Measurements from ENCODE around the gene FNDC10. TPM values are rescaled to one million over a fixed set of nuclear protein-coding genes. Genes with fewer than 3 reads are reported as not detected.

The FNDC10 gene
- total and polyA plus RNA-seq, 9 of the 15 experiments (the other 6 are each of a cell fraction or from before 2014, with no cell fraction given): 0.08 to 6.3 (median 1.6) TPM

DNA sequence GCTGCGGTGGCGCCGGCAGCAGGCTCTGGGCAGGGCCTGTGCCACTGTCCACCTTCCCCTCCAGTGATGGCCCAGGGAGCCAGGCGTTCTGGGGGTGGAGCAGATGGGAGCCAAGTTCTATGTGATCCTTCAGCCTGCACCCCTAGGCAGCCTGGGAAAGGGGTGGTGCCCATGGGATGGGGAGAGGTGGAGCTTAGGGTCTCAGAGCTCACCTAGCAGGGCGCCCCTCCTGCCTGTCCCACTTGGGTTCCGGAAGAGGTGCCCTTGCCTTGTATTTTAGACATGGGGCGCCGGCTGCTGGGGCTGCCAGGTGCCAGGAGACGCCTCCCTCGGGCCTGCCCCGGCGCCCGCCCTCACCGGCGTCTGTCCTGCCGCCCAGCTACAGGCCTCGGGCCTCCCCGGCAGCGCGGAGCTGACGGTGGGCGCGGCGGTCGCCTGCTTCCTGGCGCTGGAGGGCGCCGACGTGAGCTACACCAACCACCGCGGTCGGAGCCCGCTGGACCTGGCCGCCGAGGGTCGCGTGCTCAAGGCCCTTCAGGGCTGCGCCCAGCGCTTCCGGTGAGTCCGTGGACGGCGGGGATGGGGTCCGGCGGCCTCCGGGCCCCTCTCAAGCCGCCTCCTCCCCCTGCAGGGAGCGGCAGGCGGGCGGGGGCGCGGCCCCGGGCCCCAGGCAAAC is 29.0 kb upstream of the FNDC10 start:
- Histone ChIP-seq H4K20me1 (replicated peaks; ENCODE audit: control insufficient read depth, insufficient read depth, low read length) (no peaks in the 10 kb centered on the region), H3K4me1 (replicated peaks in 1 of 2; ENCODE audit: control insufficient read depth in 2 of 2, insufficient read depth in 2 of 2, low read length in 2 of 2) (peaks cover 0 to 55% of the 10 kb centered on the region in 2 experiments; a peak in 3 of 5 replicates), H3K9me1 (ENCODE audit: control insufficient read depth, insufficient read depth, low read length) (no peaks in the 10 kb centered on the region), H3K79me2 (ENCODE audit: control insufficient read depth, insufficient read depth, low read length) (no peaks in the 10 kb centered on the region), H3K4me3 (no peak overlapping the region), H3K4me2 (ENCODE audit: insufficient read depth, low read length) (no peak overlapping the region), H3K27me3 (ENCODE audit: control insufficient read depth in 2 of 2, insufficient read depth in 2 of 2, low read length in 2 of 2) (no peaks in the 10 kb centered on the region), H3K9me3 (replicated peaks; ENCODE audit: control insufficient read depth, insufficient read depth, low read depth, low read length) (no peaks in the 10 kb centered on the region), H3K36me3 (ENCODE audit: control insufficient read depth, insufficient read depth, low read length) (no peaks in the 10 kb centered on the region), H2AFZ (ENCODE audit: low read depth, low read length) (no peak overlapping the region), H3K9ac (ENCODE audit: insufficient read depth in 1 of 2, low read depth in 2 of 2, low read length in 2 of 2) (no peak overlapping the region), H3K27ac (ENCODE audit: extremely low read depth, low read depth, low read length) (no peak overlapping the region)
- in situ Hi-C loops (cut with MboI): no loop called here
- POLR2A ChIA-PET: no interaction called here
- FAIRE-seq: no peak
- no peak for ATAC-seq
- BruUV-seq (replicated peaks): no TSS peak
- TF ChIP-seq ZNF277 (CRISPR knock-in tag; IDR thresholded peaks at IDR 0.05; ENCODE audit: borderline replicate concordance) (no peak), TEAD4 (IDR thresholded peaks at IDR 0.05; ENCODE audit: low read length) (no peak), TEAD4 (CRISPR knock-in tag; IDR thresholded peaks at IDR 0.05; ENCODE audit: borderline replicate concordance) (no peak), ZBTB33 (CRISPR knock-in tag; IDR thresholded peaks at IDR 0.05) (peak; percentile 68)
- intact Hi-C loops (cut with micrococcal nuclease): no loop called here
- no peak for DNase-seq (ENCODE audit: extremely low read depth in 1 of 4, low spot score in 3 of 4)
- WGBS (ENCODE audit: insufficient coverage, low coverage, missing lambda C conversion rate): 91% methylated on average over 16 of the region's 53 CpGs
- CTCF ChIA-PET (ENCODE audit: low intra/inter-chr PET ratio): no interaction called here

All from K562 (cell line).